A549 treated with Hydrocortisone at 1 μM for 4 hours (cell line): Measurements from ENCODE around the gene KRTAP2-1. TPM values are rescaled to one million over a fixed set of nuclear protein-coding genes. Genes with fewer than 3 reads are reported as not detected.

Experiments
- total RNA-seq: library from RNA; stranded (reverse); fragments of 200-300 nt; extraction: Qiagen RNA extraction; gene quantifications from 5 replicates; pipeline ENCODE4 v1.2.3, GENCODE V29; 2022

The KRTAP2-1 gene
- not detected in 5 replicates for total RNA-seq

GRCh38 chr17:41046735-41047465, at the start of gene KRTAP2-1:
TSS of gene KRTAP2-1 (minus strand) at chr17:41047316. CDS start at chr17:41047267, 49 bp downstream.

GRCh38 chr17:41084100-41084856, 37.2 kb upstream of the KRTAP2-1 start, which contains the start of gene KRTAP4-7:
TSS of gene KRTAP4-7 (plus strand) at chr17:41084150. CDS start at chr17:41084207, 57 bp downstream.

DNA sequence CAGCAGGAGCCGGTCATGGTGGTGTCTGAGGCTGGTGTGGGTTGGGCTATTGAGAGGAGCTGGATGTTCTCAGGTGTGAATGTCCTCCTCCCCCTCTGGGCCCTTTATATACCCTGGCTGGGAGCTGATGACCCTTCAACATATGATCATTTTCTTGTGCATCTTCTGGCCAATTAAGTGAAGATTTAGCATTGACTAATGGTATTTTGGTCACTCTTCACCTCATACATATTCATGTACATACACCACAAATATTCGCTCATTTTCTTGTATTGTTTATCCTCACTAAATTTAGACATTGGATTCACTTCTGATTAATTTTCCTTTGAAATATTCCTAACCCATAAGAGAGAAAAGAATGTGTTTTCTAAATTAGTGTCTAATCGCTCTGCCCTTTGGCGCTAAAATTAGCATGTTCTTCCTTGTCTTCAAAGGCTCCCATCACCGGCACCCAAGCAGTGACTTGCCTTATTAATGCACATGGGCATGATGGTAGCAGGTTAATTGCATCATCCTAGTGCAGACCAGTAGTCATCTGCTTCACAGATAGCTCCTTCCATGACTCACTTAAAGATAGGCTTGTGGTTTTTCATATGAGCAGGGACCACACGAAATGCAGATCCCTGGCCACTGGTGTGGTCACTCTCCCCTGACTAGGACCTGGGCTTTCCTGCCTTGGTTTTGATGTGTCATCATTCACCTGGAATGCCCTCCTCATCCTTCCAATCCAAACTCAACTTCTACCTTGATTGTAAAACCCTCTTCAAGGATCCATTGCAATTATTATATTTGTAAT, 18.9 kb upstream of the KRTAP2-1 start, which contains the start of gene KRTAP2-4:
Gene KRTAP2-4 (minus strand): TSS at position 51 of the 796 bp plus-strand sequence. CDS start 34 bp downstream, at position 17.

GRCh38 chr17:41060052-41060604, 13.0 kb upstream of the KRTAP2-1 start, which contains the start of gene KRTAP2-3:
TSS of gene KRTAP2-3 (minus strand) at chr17:41060114. CDS start at chr17:41060050, 64 bp downstream.

GRCh38 chr17:41055130-41055529, 8.0 kb upstream of the KRTAP2-1 start, which contains the start of gene KRTAP2-2:
TSS of gene KRTAP2-2 (minus strand) at chr17:41055230. CDS start at chr17:41055211, 19 bp downstream.

DNA sequence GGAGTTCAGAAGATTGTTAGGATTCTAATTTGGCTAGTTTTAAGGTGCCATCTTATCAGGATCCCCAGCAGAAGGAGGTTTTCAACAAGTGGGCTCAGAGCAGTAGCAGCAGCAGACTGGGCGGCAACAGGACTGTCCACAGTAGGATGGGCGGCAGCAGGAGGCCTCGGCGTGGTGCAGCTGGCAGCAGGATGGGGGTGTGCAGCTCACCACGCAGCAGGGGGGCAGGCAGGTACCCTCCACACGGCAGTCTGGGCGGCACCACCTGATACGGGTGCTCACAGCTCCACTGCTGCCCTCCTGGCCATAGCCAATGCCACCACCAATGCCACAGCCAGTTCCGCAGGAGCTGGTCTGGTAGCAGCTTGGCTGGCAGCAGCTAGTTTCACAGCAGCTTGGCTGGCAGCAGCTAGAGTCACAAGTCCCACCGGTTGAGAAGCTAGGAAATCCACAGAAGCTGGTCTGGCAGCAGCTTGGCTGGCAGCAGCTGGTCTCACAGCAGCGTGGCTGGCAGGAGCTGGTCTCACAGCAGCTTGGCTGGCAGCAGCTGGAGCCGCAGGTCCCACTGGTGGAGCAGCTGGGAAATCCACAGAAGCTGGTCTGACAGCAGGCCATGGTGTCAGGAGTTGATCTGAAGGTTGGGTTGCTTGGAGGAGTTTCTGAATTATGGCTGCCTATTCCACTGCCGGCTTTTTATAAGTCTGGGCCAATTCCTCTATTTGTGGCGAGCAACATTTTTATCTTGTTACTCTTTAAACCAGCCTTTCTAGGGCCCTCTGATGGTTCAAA, 6.1 kb downstream of the KRTAP2-1 start, which contains the start of gene KRTAP1-1:
Gene KRTAP1-1 (minus strand): TSS at position 668 of the 789 bp plus-strand sequence. CDS start 53 bp downstream, at position 615.

GRCh38 chr17:41034346-41034935, 12.7 kb downstream of the KRTAP2-1 start, which contains the start of gene KRTAP1-3:
TSS of gene KRTAP1-3 (minus strand) at chr17:41034874. CDS start at chr17:41034821, 53 bp downstream.

DNA sequence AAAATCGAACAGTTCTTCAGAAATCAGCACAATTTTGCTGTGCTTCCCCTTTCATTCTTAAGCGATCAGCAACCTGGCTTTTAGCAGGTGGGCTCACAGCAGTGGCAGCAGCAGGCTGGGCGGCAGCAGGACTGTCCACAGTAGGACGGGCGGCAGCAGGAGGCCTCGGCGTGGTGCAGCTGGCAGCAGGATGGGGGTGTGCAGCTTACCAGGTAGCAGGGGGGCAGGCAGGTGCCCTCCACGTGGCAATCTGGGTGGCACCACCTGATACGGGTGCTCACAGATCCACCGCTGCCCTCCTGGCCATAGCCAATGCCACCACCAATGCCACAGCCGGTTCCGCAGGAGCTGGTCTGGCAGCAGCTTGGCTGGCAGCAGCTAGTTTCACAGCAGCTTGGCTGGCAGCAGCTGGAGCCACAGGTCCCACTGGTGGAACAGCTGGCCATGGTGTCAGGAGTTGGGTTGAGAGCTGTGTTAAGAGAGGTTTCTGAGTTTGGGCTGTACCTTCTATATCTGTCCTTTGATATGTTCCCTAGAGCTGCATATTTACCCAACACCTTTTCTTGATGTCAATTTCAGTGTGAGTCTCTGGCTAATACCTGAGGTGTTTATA, 17.4 kb downstream of the KRTAP2-1 start, which contains the start of gene KRTAP1-4:
Gene KRTAP1-4 (minus strand): TSS at position 563 of the 613 bp plus-strand sequence. CDS start 117 bp downstream, at position 446.

GRCh38 chr17:41026715-41027471, 20.2 kb downstream of the KRTAP2-1 start, which contains the start of gene KRTAP1-5:
TSS of gene KRTAP1-5 (minus strand) at chr17:41027208. CDS start at chr17:41027155, 53 bp downstream.

GRCh38 chr17:41008811-41009210, 38.3 kb downstream of the KRTAP2-1 start, which contains the start of gene KRTAP3-1:
TSS of gene KRTAP3-1 (minus strand) at chr17:41009128. CDS start at chr17:41009074, 54 bp downstream.

DNA sequence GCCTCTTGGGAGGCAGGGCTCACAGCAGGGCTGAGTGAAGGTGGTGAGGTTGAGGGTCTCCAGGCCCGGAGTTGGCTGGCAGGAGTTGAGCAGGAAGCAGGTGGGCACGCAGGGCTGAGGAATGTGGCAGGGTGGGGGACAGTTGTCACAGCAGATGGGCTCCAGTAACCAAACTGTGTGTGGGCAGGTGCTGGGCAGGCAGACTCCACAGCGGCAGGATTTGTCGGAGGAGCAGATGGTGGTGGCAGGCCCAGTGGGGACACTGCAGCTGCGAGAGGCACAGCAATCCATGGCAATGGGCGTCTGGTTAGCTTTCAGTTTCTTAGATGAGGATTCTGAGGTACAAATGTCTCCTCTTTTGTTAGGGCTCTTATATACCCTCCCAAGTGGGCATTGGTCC, 47.6 kb downstream of the KRTAP2-1 start, which contains the start of gene KRTAP3-2:
Gene KRTAP3-2 (minus strand): TSS at position 344 of the 400 bp plus-strand sequence. CDS start 53 bp downstream, at position 291.

Other genes starting within 250 kb of the KRTAP2-1 start
- gene KRT28, start 247.4 kb downstream of the KRTAP2-1 start, total RNA-seq = not detected in 5 replicates
- 61.8 to 120 TPM (median 113 TPM) in 5 replicates for gene KRT10, start 224.7 kb downstream of the KRTAP2-1 start, total RNA-seq
- not detected in 5 replicates for gene KRT12, start 180.1 kb downstream of the KRTAP2-1 start, total RNA-seq
- 0.14 to 0.41 TPM (median 0.17 TPM) in 5 replicates for gene KRT20, start 162.1 kb downstream of the KRTAP2-1 start, total RNA-seq
- 0.08 to 0.29 TPM (median 0.11 TPM) in 4 of 5 replicates, not detected in the other for gene KRT23, start 109.7 kb downstream of the KRTAP2-1 start, total RNA-seq
- gene KRT39, start 80.4 kb downstream of the KRTAP2-1 start, total RNA-seq = not detected in 5 replicates
- gene KRT40, start 63.0 kb downstream of the KRTAP2-1 start, total RNA-seq = not detected in 5 replicates
- not detected in 5 replicates for gene KRTAP3-3, start 53.2 kb downstream of the KRTAP2-1 start, total RNA-seq
- 0.26 to 0.44 TPM (median 0.29 TPM) in 5 replicates for gene KRTAP3-2, start 47.4 kb downstream of the KRTAP2-1 start, total RNA-seq
- 0.24 TPM in 1 of 5 replicates, not detected in the others for gene KRTAP3-1, start 38.2 kb downstream of the KRTAP2-1 start, total RNA-seq
- not detected in 5 replicates for gene KRTAP1-5, start 20.1 kb downstream of the KRTAP2-1 start, total RNA-seq
- not detected in 5 replicates for gene KRTAP1-4, start 17.1 kb downstream of the KRTAP2-1 start, total RNA-seq
- gene KRTAP1-3, start 12.4 kb downstream of the KRTAP2-1 start, total RNA-seq = not detected in 5 replicates
- gene KRTAP1-1, start 5.9 kb downstream of the KRTAP2-1 start, total RNA-seq = not detected in 5 replicates
- gene KRTAP2-2, start 7.9 kb upstream of the KRTAP2-1 start, total RNA-seq = not detected in 5 replicates
- 0.20 to 0.22 TPM in 2 of 5 replicates, not detected in the others for gene KRTAP2-3, start 12.8 kb upstream of the KRTAP2-1 start, total RNA-seq
- not detected in 5 replicates for gene KRTAP2-4, start 18.6 kb upstream of the KRTAP2-1 start, total RNA-seq
- not detected in 5 replicates for gene KRTAP4-7, start 36.8 kb upstream of the KRTAP2-1 start, total RNA-seq
- gene KRTAP4-8, start 50.8 kb upstream of the KRTAP2-1 start, total RNA-seq = not detected in 5 replicates
- not detected in 5 replicates for gene KRTAP4-16, start 54.9 kb upstream of the KRTAP2-1 start, total RNA-seq
- gene KRTAP4-9, start 58.1 kb upstream of the KRTAP2-1 start, total RNA-seq = not detected in 5 replicates
- gene KRTAP4-11, start 71.1 kb upstream of the KRTAP2-1 start, total RNA-seq = not detected in 5 replicates
- gene KRTAP4-12, start 76.9 kb upstream of the KRTAP2-1 start, total RNA-seq = not detected in 5 replicates
- not detected in 5 replicates for gene KRTAP4-6, start 93.2 kb upstream of the KRTAP2-1 start, total RNA-seq
- gene KRTAP4-5, start 102.5 kb upstream of the KRTAP2-1 start, total RNA-seq = not detected in 5 replicates
- not detected in 5 replicates for gene KRTAP4-4, start 113.4 kb upstream of the KRTAP2-1 start, total RNA-seq
- gene KRTAP4-3, start 120.9 kb upstream of the KRTAP2-1 start, total RNA-seq = not detected in 5 replicates
- gene KRTAP4-2, start 130.9 kb upstream of the KRTAP2-1 start, total RNA-seq = not detected in 5 replicates
- gene KRTAP4-1, start 137.6 kb upstream of the KRTAP2-1 start, total RNA-seq = 0.10 to 0.29 TPM (median 0.16 TPM) in 3 of 5 replicates, not detected in the others
- gene KRTAP9-1, start 142.6 kb upstream of the KRTAP2-1 start, total RNA-seq = not detected in 5 replicates
- not detected in 5 replicates for gene KRTAP9-2, start 179.3 kb upstream of the KRTAP2-1 start, total RNA-seq
- not detected in 5 replicates for gene KRTAP9-3, start 185.1 kb upstream of the KRTAP2-1 start, total RNA-seq
- not detected in 5 replicates for gene KRTAP9-8, start 190.7 kb upstream of the KRTAP2-1 start, total RNA-seq
- gene KRTAP9-4, start 202.4 kb upstream of the KRTAP2-1 start, total RNA-seq = not detected in 5 replicates
- not detected in 5 replicates for gene KRTAP9-9, start 208.1 kb upstream of the KRTAP2-1 start, total RNA-seq
- gene KRTAP9-6, start 218.1 kb upstream of the KRTAP2-1 start, total RNA-seq = not detected in 5 replicates
- gene KRTAP9-7, start 228.4 kb upstream of the KRTAP2-1 start, total RNA-seq = not detected in 5 replicates